HEK293T (cell line): ENCODE data around the gene ASPA.

ENCODE experiments used
- CTCF ChIA-PET: fragments of 350-600 bp; formaldehyde crosslinking; extraction: SDS; loops from one replicate; lab custom pipeline; 2021; ENCODE audit warnings: antibody characterized with exemption, inconsistent platforms; lab: Yijun Ruan, JAX
- POLR2A ChIA-PET: fragments of 350-600 bp; formaldehyde crosslinking; extraction: SDS; loops from one replicate; lab custom pipeline; 2020; ENCODE audit warnings: antibody characterized with exemption, inconsistent platforms; lab: Yijun Ruan, JAX
- DNase-seq: peaks from one replicate; pipeline ENCODE4 v3.0.0; 2012; ENCODE audit warnings: mixed read lengths; ENCODE audit errors: extremely low spot score
- ARNT ChIP-seq: fragments of 450-650 bp; IDR thresholded peaks from 2 replicates; pipeline ENCODE4 v1.6.1; 2017; ENCODE audit warnings: mild to moderate bottlenecking
- CTBP1 ChIP-seq: fragments of 450-650 bp; IDR thresholded peaks from 2 replicates; pipeline ENCODE4 v1.6.1; 2016; ENCODE audit warnings: borderline replicate concordance
- ELF4 ChIP-seq: fragments of 450-650 bp; IDR thresholded peaks from 2 replicates; pipeline ENCODE4 v1.6.1; 2017; ENCODE audit warnings: antibody characterized with exemption
- FOXA1 ChIP-seq: fragments of 450-650 bp; IDR thresholded peaks from 2 replicates; pipeline ENCODE4 v1.6.1; 2016; ENCODE audit warnings: mild to moderate bottlenecking
- FOXK2 ChIP-seq: fragments of 450-650 bp; IDR thresholded peaks from 2 replicates; pipeline ENCODE4 v1.6.1; 2016; ENCODE audit warnings: mild to moderate bottlenecking
- FOXM1 ChIP-seq: fragments of 450-650 bp; IDR thresholded peaks from 2 replicates; pipeline ENCODE4 v1.6.1; 2017; ENCODE audit warnings: mild to moderate bottlenecking, borderline replicate concordance
- HDGF ChIP-seq: fragments of 450-650 bp; IDR thresholded peaks from 2 replicates; pipeline ENCODE4 v1.6.1; 2017; ENCODE audit warnings: antibody characterized with exemption, borderline replicate concordance
- L3MBTL2 ChIP-seq: fragments of 450-650 bp; conservative IDR thresholded peaks from 2 replicates; pipeline ENCODE4 v1.6.1; 2016; ENCODE audit warnings: mild to moderate bottlenecking
- LEF1 ChIP-seq: fragments of 450-650 bp; IDR thresholded peaks from 2 replicates; pipeline ENCODE4 v1.6.1; 2017; ENCODE audit warnings: mild to moderate bottlenecking, borderline replicate concordance
- NFRKB ChIP-seq: fragments of 450-650 bp; IDR thresholded peaks from 2 replicates; pipeline ENCODE4 v1.6.1; 2016; ENCODE audit warnings: mild to moderate bottlenecking, moderate library complexity
- PKNOX1 ChIP-seq: fragments of 450-650 bp; IDR thresholded peaks from 2 replicates; pipeline ENCODE4 v1.6.1; 2016
- SP1 ChIP-seq: fragments of 450-650 bp; IDR thresholded peaks from 2 replicates; pipeline ENCODE4 v1.6.1; 2017
- SUZ12 ChIP-seq: fragments of 450-650 bp; IDR thresholded peaks from 2 replicates; pipeline ENCODE4 v1.6.1; 2016; ENCODE audit warnings: mild to moderate bottlenecking
- TARDBP ChIP-seq: fragments of 450-650 bp; IDR thresholded peaks from 2 replicates; pipeline ENCODE4 v1.6.1; 2016
- ZNF384 ChIP-seq: fragments of 450-650 bp; IDR thresholded peaks from 2 replicates; pipeline ENCODE4 v1.6.1; 2016

ASPA gene

GRCh38 chr17:3546521-3546920 is 70.7 kb downstream of the ASPA start:
- CTCF ChIA-PET = no interaction called here
- no peak for TF ChIP-seq FOXM1
- DNase-seq = no peak
- POLR2A ChIA-PET = no interaction called here

- CTCF ChIA-PET = no interaction called here
- POLR2A ChIA-PET = no interaction called here
- no peak for DNase-seq
- TF ChIP-seq TARDBP = no peak
- TF ChIP-seq NFRKB = no peak
- TF ChIP-seq SUZ12 = no peak
- TF ChIP-seq L3MBTL2 = no peak
- TF ChIP-seq ZNF384 = no peak
- TF ChIP-seq FOXA1 = no peak
These were observed 71.2 kb downstream of the ASPA start for GRCh38 chr17:3546997-3547396.

DNA sequence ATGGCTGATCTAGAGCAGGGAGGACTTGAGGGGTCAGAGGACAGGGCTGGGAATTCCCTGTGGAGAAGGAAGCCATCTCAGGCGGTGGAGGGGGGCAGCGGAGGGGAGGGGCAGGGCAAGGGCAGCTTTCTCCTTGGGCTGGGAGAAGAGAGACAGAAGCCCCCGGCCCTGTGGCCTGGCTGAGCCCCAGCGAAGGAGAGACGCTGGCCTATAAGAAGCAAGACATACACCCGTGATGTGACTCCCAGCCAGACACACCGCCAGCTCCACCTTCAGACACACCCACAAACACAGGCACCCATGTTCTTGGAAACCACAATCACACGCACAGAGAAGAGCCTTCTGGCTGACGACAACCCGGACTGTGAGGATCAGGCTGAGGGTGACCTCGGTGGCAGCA is 71.8 kb downstream of the ASPA start:
- ChIA-PET CTCF (no interaction called here), POLR2A (no interaction called here)
- DNase-seq = no peak
- TF ChIP-seq ARNT (no peak), SP1 (no peak), CTBP1 (no peak)

GRCh38 chr17:3549610-3550162 is 73.9 kb downstream of the ASPA start:
- POLR2A ChIA-PET = no interaction called here
- no peak for DNase-seq
- TF ChIP-seq FOXA1 (no peak), FOXM1 (no peak), PKNOX1 (peak; percentile 94), FOXK2 (no peak), HDGF (no peak)

DNA sequence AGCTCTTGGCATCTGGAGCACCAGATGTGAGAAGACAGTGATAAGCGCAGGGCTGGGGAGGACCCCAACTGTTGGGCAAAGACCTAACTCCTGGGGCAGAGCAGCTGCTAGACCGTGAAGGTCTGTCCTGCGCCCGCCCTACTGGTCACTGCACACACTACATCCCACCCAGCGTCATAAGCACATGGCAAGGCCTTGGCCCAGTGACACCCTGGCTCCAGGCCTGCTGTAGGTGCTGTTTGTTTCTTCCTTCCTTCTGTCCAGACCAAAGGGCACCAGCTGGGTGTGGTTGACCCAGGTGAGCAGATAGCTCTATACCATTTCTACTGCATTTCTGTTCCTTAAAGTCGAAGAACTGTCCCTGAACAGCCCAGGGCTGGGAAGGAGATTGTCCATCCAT is 75.4 kb downstream of the ASPA start:
- ChIA-PET POLR2A (no interaction called here), CTCF (interaction anchor here (1.0 kb wide), 1 partner anchor 14 kb away, joined by 3 read pairs; no protein-coding TSS in a partner anchor)
- no peak for DNase-seq
- TF ChIP-seq LEF1 (no peak), TARDBP (no peak), FOXM1 (no peak), FOXK2 (no peak), ELF4 (no peak), L3MBTL2 (peak; percentile 32)

More at GRCh38 chr17:3549610-3550162, 73.9 kb downstream of the ASPA start:
- CTCF ChIA-PET = no interaction called here

GRCh38 chr17:3552916-3553315 is 77.1 kb downstream of the ASPA start:
- ChIA-PET CTCF (no interaction called here), POLR2A (no interaction called here)
- no peak for TF ChIP-seq SUZ12
- TF ChIP-seq FOXK2 = no peak
- no peak for TF ChIP-seq FOXA1
- DNase-seq = no peak
